ENCODE measurements around the gene TMPRSS6.

- TF ChIP-seq CTCF (IDR thresholded peaks at IDR 0.05): no peak
- TF ChIP-seq POLR2A (IDR thresholded peaks at IDR 0.05): no peak
Measured at GRCh38 chr22:37148031-37148651, 38.6 kb upstream of the TMPRSS6 start.

All from heart left ventricle (tissue), 13 donors.